A549 (cell line): ENCODE data around the gene NIBAN1. TPM values are rescaled to one million over a fixed set of nuclear protein-coding genes. Genes with fewer than 3 reads are reported as not detected.

ENCODE experiments used
- ATAC-seq, 2 experiments: fragments of 200-7000 bp in 1 of 2; fragments of >200 bp in 1 of 2; cut with Nextera tagmentation in 1 of 2; cut with Tn5 transposase in 1 of 2; 3 replicates each; pipeline versions ENCODE4 v1.8.0 to v1.9.1; 2018 to 2020; ENCODE audit warnings: mild to moderate bottlenecking in 1 of 2, moderate library complexity in 1 of 2
- CTCF ChIA-PET: fragments of 300-600 bp; sonication (Branson Sonifier 250); formaldehyde crosslinking; extraction: SDS; loops from one replicate; lab custom pipeline; 2021; ENCODE audit warnings: antibody characterized with exemption, inconsistent platforms; lab: Yijun Ruan, JAX
- POLR2A ChIA-PET: fragments of 350-600 bp; formaldehyde crosslinking; extraction: SDS; loops from one replicate; lab custom pipeline; 2021; ENCODE audit warnings: antibody characterized with exemption, inconsistent platforms; lab: Yijun Ruan, JAX
- DNase-seq, 2 experiments: peaks; one replicate each; pipeline versions ENCODE4 v3.0.0 to v3.0.0-alpha.2; 2011 to 2016; ENCODE audit warnings: low read depth in 1 of 2, low spot score in 1 of 2
- FAIRE-seq: peaks from 2 replicates; lab custom pipeline; 2011; peaks lifted over from hg19 to GRCh38; lab: Jason Lieb, UNC
- H3K27ac ChIP-seq, 2 experiments: fragments of >200 bp; sonication (Bioruptor Twin); formaldehyde crosslinking; 3 replicates each; pipeline ENCODE4 v1.5.1; 2016 to 2017
- H3K4me1 ChIP-seq: fragments of >200 bp; sonication (Bioruptor Twin); formaldehyde crosslinking; 3 replicates; pipeline ENCODE4 v1.6.1; 2016
- H3K4me2 ChIP-seq: fragments of >200 bp; sonication (Bioruptor Twin); formaldehyde crosslinking; 3 replicates; pipeline ENCODE4 v1.6.1; 2016
- H3K4me3 ChIP-seq: fragments of >200 bp; sonication (Bioruptor Twin); formaldehyde crosslinking; 3 replicates; pipeline ENCODE4 v1.5.1; 2016
- H3K9me3 ChIP-seq: fragments of >200 bp; sonication (Bioruptor Twin); formaldehyde crosslinking; 3 replicates; pipeline ENCODE4 v1.6.1; 2016
- BCL3 ChIP-seq: fragments of >200 bp; sonication (Bioruptor Twin); formaldehyde crosslinking; IDR thresholded peaks from 3 replicates; pipeline ENCODE4 v1.6.1; 2016
- BHLHE40 ChIP-seq: IDR thresholded peaks from 2 replicates; pipeline ENCODE4 v1.6.1; 2012; ENCODE audit warnings: low read depth, low read length, inconsistent platforms
- EHMT2 ChIP-seq: fragments of 200-600 bp; sonication (generic); IDR thresholded peaks from 2 replicates; pipeline ENCODE4 v1.6.1; 2016; ENCODE audit warnings: antibody characterized with exemption, low read depth, mild to moderate bottlenecking, moderate library complexity
- EP300 ChIP-seq, 2 experiments: fragments of >200 bp; sonication (Bioruptor Twin); formaldehyde crosslinking; IDR thresholded peaks; 2 replicates in 1 of 2; 3 replicates in 1 of 2; pipeline ENCODE4 v1.6.1; 2016 to 2017
- ESRRA ChIP-seq: fragments of 150-350 bp; IDR thresholded peaks from 2 replicates; pipeline ENCODE4 v1.6.1; 2014; ENCODE audit warnings: mild to moderate bottlenecking, low read length, borderline replicate concordance
- FOSB ChIP-seq: fragments of 250-450 bp; sonication (Bioruptor Pico); IDR thresholded peaks from 2 replicates; pipeline ENCODE4 v1.5.0; 2020; ENCODE audit warnings: mild to moderate bottlenecking, moderate library complexity
- FOSL2 ChIP-seq, 2 experiments: fragments of 450-650 bp in 1 of 2; fragments of >200 bp in 1 of 2; sonication (Bioruptor Twin) in 1 of 2; formaldehyde crosslinking; IDR thresholded peaks; 2 replicates each; pipeline versions ENCODE4 v1.5.0 to v1.6.1; 2016 to 2020; ENCODE audit warnings: mild to moderate bottlenecking in 1 of 2, moderate library complexity in 1 of 2
- HDAC2 ChIP-seq: fragments of 200-600 bp; sonication (generic); IDR thresholded peaks from 2 replicates; pipeline ENCODE4 v1.6.1; 2016
- HES2 ChIP-seq: fragments of >200 bp; sonication (Bioruptor Twin); formaldehyde crosslinking; IDR thresholded peaks from 2 replicates; pipeline ENCODE4 v1.6.1; 2016
- HMGXB4 ChIP-seq: fragments of 250-450 bp; sonication (Bioruptor Pico); IDR thresholded peaks from 2 replicates; pipeline ENCODE4 v1.5.0; 2021; ENCODE audit warnings: mild to moderate bottlenecking, moderate library complexity, borderline replicate concordance
- HOXB5 ChIP-seq: fragments of 250-450 bp; sonication (Bioruptor Pico); IDR thresholded peaks from 2 replicates; pipeline ENCODE4 v1.5.0; 2020; ENCODE audit warnings: mild to moderate bottlenecking, moderate library complexity
- JUNB ChIP-seq: fragments of >200 bp; sonication (Bioruptor Twin); formaldehyde crosslinking; IDR thresholded peaks from 2 replicates; pipeline ENCODE4 v1.6.1; 2016
- KDM1A ChIP-seq: fragments of 200-600 bp; sonication (generic); IDR thresholded peaks from 2 replicates; pipeline ENCODE4 v1.6.1; 2016; ENCODE audit warnings: low read depth, mild to moderate bottlenecking
- KDM5A ChIP-seq: fragments of 200-600 bp; sonication (generic); IDR thresholded peaks from 2 replicates; pipeline ENCODE4 v1.6.1; 2016; ENCODE audit warnings: antibody characterized with exemption, mild to moderate bottlenecking
- MAZ ChIP-seq: fragments of 150-350 bp; IDR thresholded peaks from 2 replicates; pipeline ENCODE4 v1.6.1; 2014; ENCODE audit warnings: antibody characterized with exemption, low read depth, low read length, borderline replicate concordance
- MYC ChIP-seq: IDR thresholded peaks from 2 replicates; pipeline ENCODE4 v1.6.1; 2012; ENCODE audit warnings: mild to moderate bottlenecking, inconsistent platforms, low read length, improper control_type of control experiment, borderline replicate concordance
- NFE2L2 ChIP-seq: fragments of 150-350 bp; conservative IDR thresholded peaks from 2 replicates; pipeline ENCODE4 v1.6.1; 2014; ENCODE audit warnings: low read length
- NR3C1 ChIP-seq: fragments of >200 bp; sonication (Bioruptor Twin); formaldehyde crosslinking; IDR thresholded peaks from 3 replicates; pipeline ENCODE4 v1.6.1; 2017
- PBX3 ChIP-seq: IDR thresholded peaks from 2 replicates; pipeline ENCODE4 v1.6.1; 2012
- PHF8 ChIP-seq: fragments of 200-600 bp; sonication (generic); IDR thresholded peaks from 2 replicates; pipeline ENCODE4 v1.6.1; 2016; ENCODE audit warnings: low read depth, mild to moderate bottlenecking, antibody characterized with exemption, moderate library complexity, borderline replicate concordance
- POLR2A ChIP-seq: IDR thresholded peaks from 2 replicates; pipeline ENCODE4 v1.6.1; 2012; ENCODE audit warnings: mild to moderate bottlenecking, low read length
- RAD21 ChIP-seq, 2 experiments: fragments of >200 bp in 1 of 2; sonication (Bioruptor Twin) in 1 of 2; formaldehyde crosslinking in 1 of 2; IDR thresholded peaks in 1 of 2; conservative IDR thresholded peaks in 1 of 2; 2 replicates in 1 of 2; 3 replicates in 1 of 2; pipeline ENCODE4 v1.6.1; 2012 to 2018; ENCODE audit warnings: inconsistent platforms in 1 of 2
- RARB ChIP-seq: fragments of 250-450 bp; sonication (Bioruptor Pico); IDR thresholded peaks from 2 replicates; pipeline ENCODE4 v1.8.0; 2021; ENCODE audit warnings: mild to moderate bottlenecking, moderate library complexity
- SMC3 ChIP-seq: fragments of >200 bp; sonication (Bioruptor Twin); formaldehyde crosslinking; IDR thresholded peaks from 3 replicates; pipeline ENCODE4 v1.6.1; 2018; ENCODE audit warnings: inconsistent platforms
- ZSCAN20 ChIP-seq: fragments of 250-450 bp; sonication (Bioruptor Pico); IDR thresholded peaks from 2 replicates; pipeline ENCODE4 v1.8.0; 2022; ENCODE audit warnings: mild to moderate bottlenecking, moderate library complexity
- WGBS: methylation state at CpG from one replicate; pipeline ENCODE4 v1.1.6; 2017; ENCODE audit errors: missing lambda C conversion rate; 5-methylcytosine and 5-hydroxymethylcytosine counted together
- polyA plus RNA-seq, 4 experiments: library from polyadenylated mRNA; depleted of rRNA in 3 of 4; stranded (reverse); fragments of >200 nt; fragmentation: RNase III in 1 of 4; extraction: RNeasy Plus Mini Kit Qiagen cat#74134 plus additional on column Dnase treatment in 1 of 4; gene quantifications; 2 replicates in 3 of 4; 3 replicates in 1 of 4; pipeline ENCODE4 v1.2.3, GENCODE V29; 2011 to 2017

NIBAN1 gene
- polyA plus RNA-seq, 2 of the 4 experiments (the other 2 are of a cell fraction): 0.35 to 12.7 TPM

- ATAC-seq (no peak), DNase-seq (no peak), FAIRE-seq (no peak)
- Histone ChIP-seq H3K4me2 (no peak overlapping the region), H3K27ac (no peak overlapping the region), H3K4me3 (no peak overlapping the region), H3K9me3 (no peaks in the 10 kb centered on the region), H3K4me1 (no peaks in the 10 kb centered on the region)
- POLR2A ChIA-PET: no interaction called here
- CTCF ChIA-PET: no interaction called here
- WGBS: 46% methylated on average over 2 of the region's 2 CpGs
- TF ChIP-seq MAZ: no peak
Measured at GRCh38 chr1:184933944-184934343, 40.4 kb downstream of the NIBAN1 start.

- no peak for FAIRE-seq
- 64% methylated on average over 7 of the region's 7 CpGs for WGBS
- no peak for TF ChIP-seq BCL3
- TF ChIP-seq HMGXB4 (CRISPR knock-in tag): no peak
- no peak for TF ChIP-seq ZSCAN20
- no peak for TF ChIP-seq EP300 (IDR thresholded peaks at IDR 0.05)
- TF ChIP-seq POLR2A: no peak
- no peak for TF ChIP-seq PBX3
- TF ChIP-seq ESRRA: no peak
- TF ChIP-seq KDM1A: no peak
- no peak for TF ChIP-seq FOSB
- TF ChIP-seq HDAC2: no peak
- TF ChIP-seq, all 56 proteins: peak for 0
- no peak overlapping the region for H3K27ac ChIP-seq
- ATAC-seq: no peak
- no peak overlapping the region for H3K4me2 ChIP-seq
- no peak for DNase-seq
- no peaks in the 10 kb centered on the region for H3K4me1 ChIP-seq
- no peaks in the 10 kb centered on the region for H3K9me3 ChIP-seq
- no peak overlapping the region for H3K4me3 ChIP-seq
- ChIA-PET CTCF (no interaction called here), POLR2A (no interaction called here)
Measured at GRCh38 chr1:184932319-184932718, 42.0 kb downstream of the NIBAN1 start.

GRCh38 chr1:184931566-184931965, 42.7 kb downstream of the NIBAN1 start:
- H3K4me3 ChIP-seq: no peak overlapping the region
- WGBS: 83% methylated on average over 1 of the region's 1 CpG
- no peaks in the 10 kb centered on the region for H3K4me1 ChIP-seq
- no peak for FAIRE-seq
- H3K4me2 ChIP-seq: no peak overlapping the region
- H3K27ac ChIP-seq: no peak overlapping the region
- POLR2A ChIA-PET: no interaction called here
- no peak for TF ChIP-seq BHLHE40
- TF ChIP-seq SMC3: no peak
- TF ChIP-seq NFE2L2: no peak
- TF ChIP-seq NR3C1: no peak
- no peak for TF ChIP-seq PHF8
- TF ChIP-seq RAD21 (conservative IDR thresholded peaks at IDR 0.05 in 1 of 2, IDR thresholded peaks at IDR 0.05 in 1 of 2): no peak
- TF ChIP-seq KDM1A: no peak
- no peak for TF ChIP-seq KDM5A
- TF ChIP-seq, all 56 proteins: peak for 0
- CTCF ChIA-PET: interaction anchor here (0.7 kb wide), 1 partner anchor 230 kb away, joined by 3 read pairs; no protein-coding TSS in a partner anchor
- ATAC-seq (no peak), DNase-seq (no peak)
- no peaks in the 10 kb centered on the region for H3K9me3 ChIP-seq

DNA sequence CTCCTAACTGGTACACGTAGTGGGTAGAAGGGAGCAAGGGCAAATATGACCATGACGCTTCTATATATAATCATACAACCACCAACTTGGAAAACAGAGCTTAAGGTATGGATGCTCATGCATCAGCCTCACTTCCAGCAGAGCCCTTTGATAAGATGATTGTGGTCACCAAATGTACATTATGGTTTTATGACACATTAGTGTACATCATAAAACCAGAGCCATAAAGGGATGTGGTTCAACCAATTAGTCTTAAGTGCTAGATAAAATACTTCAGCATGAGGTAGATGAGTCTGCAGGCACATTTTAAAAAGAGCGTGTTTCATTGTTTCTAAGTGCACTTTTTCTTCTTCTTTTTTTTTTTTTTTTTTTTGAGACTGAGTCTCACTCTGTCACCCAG, 43.7 kb downstream of the NIBAN1 start:
- H3K4me1 ChIP-seq: no peaks in the 10 kb centered on the region
- H3K4me3 ChIP-seq: no peak overlapping the region
- FAIRE-seq: no peak
- CTCF ChIA-PET: interaction anchor here (0.7 kb wide), 1 partner anchor 231 kb away, joined by 3 read pairs; no protein-coding TSS in a partner anchor
- no peak overlapping the region for H3K4me2 ChIP-seq
- 70% methylated on average over 3 of the region's 3 CpGs for WGBS
- ATAC-seq: no peak
- H3K9me3 ChIP-seq: no peaks in the 10 kb centered on the region
- POLR2A ChIA-PET: no interaction called here
- no peak overlapping the region for H3K27ac ChIP-seq
- no peak for DNase-seq
- TF ChIP-seq HES2 (no peak), EHMT2 (no peak), HMGXB4 (CRISPR knock-in tag) (no peak), MYC (no peak), EP300 (IDR thresholded peaks at IDR 0.05) (no peak), HOXB5 (CRISPR knock-in tag) (no peak), RARB (no peak), JUNB (no peak), ESRRA (no peak), FOSB (no peak), NFE2L2 (no peak), POLR2A (no peak), BHLHE40 (no peak), FOSL2 (IDR thresholded peaks at IDR 0.05) (no peak), FOSL2 (CRISPR knock-in tag; IDR thresholded peaks at IDR 0.05) (no peak)
